WTC11 (cell line): Measurements from ENCODE around the gene DHRS7B. TPM values are rescaled to one million over a fixed set of nuclear protein-coding genes. Genes with fewer than 3 reads are reported as not detected.

ENCODE experiments used
- ATAC-seq: fragments of 200-7000 bp; cut with Tn5 transposase; 2 replicates; pipeline ENCODE4 v1.10.0; 2021; ENCODE audit warnings: mild to moderate bottlenecking, moderate library complexity
- CTCF ChIA-PET: fragments of 300-600 bp; sonication (Branson Sonifier 250); formaldehyde crosslinking; loops from one replicate; lab custom pipeline; 2021; ENCODE audit warnings: antibody characterized with exemption; lab: Charles Lee
- POLR2A ChIA-PET: fragments of 350-600 bp; sonication (Branson Sonifier 250); formaldehyde crosslinking; loops from one replicate; lab custom pipeline; 2021; ENCODE audit warnings: antibody characterized with exemption; lab: Charles Lee
- DNase-seq: peaks from one replicate; pipeline ENCODE4 v3.0.0; 2021; ENCODE audit warnings: low spot score
- H3K27ac Mint-ChIP-seq: 2 replicates; pipeline ENCODE4 v1.8.0; 2021; ENCODE audit warnings: mixed read lengths
- H3K27me3 Mint-ChIP-seq: 2 replicates; pipeline ENCODE4 v1.8.0; 2021; ENCODE audit warnings: low read depth, mild to moderate bottlenecking, moderate library complexity, mixed read lengths
- H3K36me3 Mint-ChIP-seq: 2 replicates; pipeline ENCODE4 v1.8.0; 2021; ENCODE audit warnings: mixed read lengths
- H3K4me1 Mint-ChIP-seq: 2 replicates; pipeline ENCODE4 v1.8.0; 2022; ENCODE audit warnings: mixed read lengths
- H3K4me3 Mint-ChIP-seq: 2 replicates; pipeline ENCODE4 v1.8.0; 2021; ENCODE audit warnings: mild to moderate bottlenecking, moderate library complexity, mixed read lengths
- H3K9me3 Mint-ChIP-seq: 2 replicates; pipeline ENCODE4 v1.8.0; 2021; ENCODE audit warnings: mixed read lengths
- ARID4B ChIP-seq: sonication (generic); formaldehyde crosslinking; IDR thresholded peaks from 2 replicates; pipeline ENCODE4 v1.8.0; 2023; ENCODE audit warnings: missing genetic modification reagents, mild to moderate bottlenecking, borderline replicate concordance
- ATF6 ChIP-seq: sonication (generic); formaldehyde crosslinking; IDR thresholded peaks from 2 replicates; pipeline ENCODE4 v1.8.1; 2023; ENCODE audit warnings: mild to moderate bottlenecking, missing genetic modification reagents
- CTCF ChIP-seq: fragments of 200-600 bp; IDR thresholded peaks from 2 replicates; pipeline ENCODE4 v1.8.0; 2022; ENCODE audit warnings: antibody characterized with exemption
- E2F1 ChIP-seq: sonication (generic); formaldehyde crosslinking; IDR thresholded peaks from 2 replicates; pipeline ENCODE4 v1.8.0; 2022; ENCODE audit warnings: mild to moderate bottlenecking, missing genetic modification reagents
- EMX1 ChIP-seq: fragments of 250-450 bp; sonication (Bioruptor Pico); IDR thresholded peaks from 2 replicates; pipeline ENCODE4 v1.8.0; 2021; ENCODE audit warnings: mild to moderate bottlenecking
- IRF2 ChIP-seq: sonication (generic); formaldehyde crosslinking; IDR thresholded peaks from 2 replicates; pipeline ENCODE4 v1.8.0; 2022; ENCODE audit warnings: low read depth, missing genetic modification reagents, borderline replicate concordance
- MAX ChIP-seq: sonication (generic); formaldehyde crosslinking; IDR thresholded peaks from 2 replicates; pipeline ENCODE4 v1.8.0; 2022; ENCODE audit warnings: mild to moderate bottlenecking, missing genetic modification reagents
- PREB ChIP-seq: sonication (generic); formaldehyde crosslinking; IDR thresholded peaks from 2 replicates; pipeline ENCODE4 v1.8.1; 2022; ENCODE audit warnings: mild to moderate bottlenecking, missing genetic modification reagents, moderate library complexity, borderline replicate concordance
- PRRX2 ChIP-seq: fragments of 250-450 bp; sonication (Bioruptor Pico); IDR thresholded peaks from 2 replicates; pipeline ENCODE4 v1.8.0; 2021; ENCODE audit warnings: mild to moderate bottlenecking
- SMAD4 ChIP-seq: sonication (generic); formaldehyde crosslinking; IDR thresholded peaks from 2 replicates; pipeline ENCODE4 v1.8.0; 2022; ENCODE audit warnings: mild to moderate bottlenecking, missing genetic modification reagents
- total RNA-seq: library from RNA; stranded (reverse); gene quantifications from 3 replicates; pipeline ENCODE4 v1.2.3, GENCODE V29; 2021
- TF ChIP-seq, protein P1 (sequence below): sonication (generic); formaldehyde crosslinking; IDR thresholded peaks from 2 replicates; pipeline ENCODE4 v1.8.1; 2022; ENCODE audit warnings: low read depth, missing genetic modification reagents, borderline replicate concordance
- TF ChIP-seq, protein P2 (sequence below): sonication (generic); formaldehyde crosslinking; conservative IDR thresholded peaks from 2 replicates; pipeline ENCODE4 v1.8.1; 2022; ENCODE audit warnings: mild to moderate bottlenecking, missing genetic modification reagents
- TF ChIP-seq, protein P3 (sequence below): sonication (generic); formaldehyde crosslinking; IDR thresholded peaks from 2 replicates; pipeline ENCODE4 v1.8.1; 2023; ENCODE audit warnings: mild to moderate bottlenecking, missing genetic modification reagents, borderline replicate concordance

DHRS7B gene
- total RNA-seq, 1 experiment from 2014 or later = 15.6 TPM

- TF ChIP-seq ARID4B (CRISPR knock-in tag) = no peak
- TF ChIP-seq, protein P1, sequence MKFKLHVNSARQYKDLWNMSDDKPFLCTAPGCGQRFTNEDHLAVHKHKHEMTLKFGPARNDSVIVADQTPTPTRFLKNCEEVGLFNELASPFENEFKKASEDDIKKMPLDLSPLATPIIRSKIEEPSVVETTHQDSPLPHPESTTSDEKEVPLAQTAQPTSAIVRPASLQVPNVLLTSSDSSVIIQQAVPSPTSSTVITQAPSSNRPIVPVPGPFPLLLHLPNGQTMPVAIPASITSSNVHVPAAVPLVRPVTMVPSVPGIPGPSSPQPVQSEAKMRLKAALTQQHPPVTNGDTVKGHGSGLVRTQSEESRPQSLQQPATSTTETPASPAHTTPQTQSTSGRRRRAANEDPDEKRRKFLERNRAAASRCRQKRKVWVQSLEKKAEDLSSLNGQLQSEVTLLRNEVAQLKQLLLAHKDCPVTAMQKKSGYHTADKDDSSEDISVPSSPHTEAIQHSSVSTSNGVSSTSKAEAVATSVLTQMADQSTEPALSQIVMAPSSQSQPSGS (CRISPR knock-in tag) = no peak
- no peak for TF ChIP-seq CTCF
- TF ChIP-seq PREB (CRISPR knock-in tag) = no peak
- TF ChIP-seq, protein P2, sequence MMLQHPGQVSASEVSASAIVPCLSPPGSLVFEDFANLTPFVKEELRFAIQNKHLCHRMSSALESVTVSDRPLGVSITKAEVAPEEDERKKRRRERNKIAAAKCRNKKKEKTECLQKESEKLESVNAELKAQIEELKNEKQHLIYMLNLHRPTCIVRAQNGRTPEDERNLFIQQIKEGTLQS (CRISPR knock-in tag) = no peak
- no peak for TF ChIP-seq PRRX2 (CRISPR knock-in tag)
- TF ChIP-seq EMX1 (CRISPR knock-in tag) = no peak
These were observed 31.0 kb downstream of the DHRS7B start (continued) for GRCh38 chr17:21157586-21158370.

GRCh38 chr17:21160401-21160800 is 33.6 kb downstream of the DHRS7B start:
- H3K36me3 Mint-ChIP-seq = no peaks in the 10 kb centered on the region
- peaks cover 6% of the 10 kb centered on the region for H3K9me3 Mint-ChIP-seq
- POLR2A ChIA-PET = no interaction called here
- CTCF ChIA-PET = no interaction called here
- no peak for ATAC-seq
- no peak for DNase-seq
- TF ChIP-seq E2F1 (CRISPR knock-in tag) (no peak), ATF6 (CRISPR knock-in tag) (no peak), MAX (CRISPR knock-in tag) (no peak), SMAD4 (CRISPR knock-in tag) (no peak), IRF2 (CRISPR knock-in tag) (no peak)
- TF ChIP-seq, protein P3, sequence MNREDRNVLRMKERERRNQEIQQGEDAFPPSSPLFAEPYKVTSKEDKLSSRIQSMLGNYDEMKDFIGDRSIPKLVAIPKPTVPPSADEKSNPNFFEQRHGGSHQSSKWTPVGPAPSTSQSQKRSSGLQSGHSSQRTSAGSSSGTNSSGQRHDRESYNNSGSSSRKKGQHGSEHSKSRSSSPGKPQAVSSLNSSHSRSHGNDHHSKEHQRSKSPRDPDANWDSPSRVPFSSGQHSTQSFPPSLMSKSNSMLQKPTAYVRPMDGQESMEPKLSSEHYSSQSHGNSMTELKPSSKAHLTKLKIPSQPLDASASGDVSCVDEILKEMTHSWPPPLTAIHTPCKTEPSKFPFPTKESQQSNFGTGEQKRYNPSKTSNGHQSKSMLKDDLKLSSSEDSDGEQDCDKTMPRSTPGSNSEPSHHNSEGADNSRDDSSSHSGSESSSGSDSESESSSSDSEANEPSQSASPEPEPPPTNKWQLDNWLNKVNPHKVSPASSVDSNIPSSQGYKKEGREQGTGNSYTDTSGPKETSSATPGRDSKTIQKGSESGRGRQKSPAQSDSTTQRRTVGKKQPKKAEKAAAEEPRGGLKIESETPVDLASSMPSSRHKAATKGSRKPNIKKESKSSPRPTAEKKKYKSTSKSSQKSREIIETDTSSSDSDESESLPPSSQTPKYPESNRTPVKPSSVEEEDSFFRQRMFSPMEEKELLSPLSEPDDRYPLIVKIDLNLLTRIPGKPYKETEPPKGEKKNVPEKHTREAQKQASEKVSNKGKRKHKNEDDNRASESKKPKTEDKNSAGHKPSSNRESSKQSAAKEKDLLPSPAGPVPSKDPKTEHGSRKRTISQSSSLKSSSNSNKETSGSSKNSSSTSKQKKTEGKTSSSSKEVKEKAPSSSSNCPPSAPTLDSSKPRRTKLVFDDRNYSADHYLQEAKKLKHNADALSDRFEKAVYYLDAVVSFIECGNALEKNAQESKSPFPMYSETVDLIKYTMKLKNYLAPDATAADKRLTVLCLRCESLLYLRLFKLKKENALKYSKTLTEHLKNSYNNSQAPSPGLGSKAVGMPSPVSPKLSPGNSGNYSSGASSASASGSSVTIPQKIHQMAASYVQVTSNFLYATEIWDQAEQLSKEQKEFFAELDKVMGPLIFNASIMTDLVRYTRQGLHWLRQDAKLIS = no peak
- TF ChIP-seq, protein P2 (CRISPR knock-in tag) = no peak
- no peak overlapping the region for H3K27ac Mint-ChIP-seq
- H3K4me1 Mint-ChIP-seq = no peaks in the 10 kb centered on the region
- no peak overlapping the region for H3K4me3 Mint-ChIP-seq
- H3K27me3 Mint-ChIP-seq = no peaks in the 10 kb centered on the region
